Measurements from ENCODE around the gene CARS1. TPM values are rescaled to one million over a fixed set of nuclear protein-coding genes. Genes with fewer than 3 reads are reported as not detected.

The CARS1 gene
- total and polyA plus RNA-seq, 2 of the 4 experiments (the other 2 are of a cell fraction), result 72.7 to 78.3 TPM

- Histone ChIP-seq H3K27ac (ENCODE audit: insufficient read depth, low read length) (no peak overlapping the region), H2BK15ac (ENCODE audit: low read depth, low read length) (no peak overlapping the region), H4K5ac (ENCODE audit: low read depth, low read length) (no peak overlapping the region), H3K14ac (replicated peaks; ENCODE audit: low read depth, low read length) (no peak overlapping the region), H3K4ac (ENCODE audit: low read depth, low read length) (no peak overlapping the region), H3K9ac (ENCODE audit: low read depth, low read length) (no peak overlapping the region), H3K79me1 (ENCODE audit: low read depth in 1 of 2, low read length in 2 of 2) (peaks cover 0 to 6% of the 10 kb centered on the region in 2 experiments; a peak in 1 of 4 replicates), H4K91ac (ENCODE audit: insufficient read depth, low read depth, low read length) (no peak overlapping the region), H2BK5ac (ENCODE audit: low read depth, low read length, poor library complexity, severe bottlenecking) (no peak overlapping the region), H4K8ac (ENCODE audit: low read depth in 2 of 2, low read length in 2 of 2) (no peak overlapping the region), H3K36me3 (ENCODE audit: control insufficient read depth, insufficient read depth, low read length) (peaks cover 27% of the 10 kb centered on the region; the same call in 1 of the 2 replicates), H3K56ac (ENCODE audit: extremely low read depth, insufficient read depth, low read length) (no peak overlapping the region), H3K27me3 (ENCODE audit: control insufficient read depth, insufficient read depth, low read length) (0 out of 2 replicates have a peak, but pooled peaks cover 1% of the 10 kb centered on the region), H3K4me1 (ENCODE audit: control insufficient read depth, insufficient read depth, low read length) (no peaks in the 10 kb centered on the region), H3K18ac (ENCODE audit: low read depth, low read length) (no peak overlapping the region), H3K9me3 (ENCODE audit: control insufficient read depth, insufficient read depth, low read length) (no peaks in the 10 kb centered on the region), H3K4me3 (ENCODE audit: insufficient read depth, low read depth, low read length) (no peak overlapping the region), H2BK20ac (ENCODE audit: low read depth, low read length) (no peak overlapping the region), H3K4me2 (ENCODE audit: low read depth, low read length) (no peak overlapping the region), H2BK120ac (ENCODE audit: low read depth, low read length) (no peak overlapping the region), H4K20me1 (ENCODE audit: insufficient read depth, low read length) (peaks cover 8% of the 10 kb centered on the region), H3K9me1 (ENCODE audit: insufficient read depth, low read length) (no peaks in the 10 kb centered on the region), H3K23ac (ENCODE audit: low read depth, low read length) (no peak overlapping the region), H2AK5ac (ENCODE audit: low read depth, low read length) (no peak overlapping the region), H2AK9ac (replicated peaks; ENCODE audit: low read depth, low read length, poor library complexity) (peak overlapping the region; percentile 91), H2AFZ (replicated peaks; ENCODE audit: low read length, poor library complexity) (peak overlapping the region; percentile 69)
- peak; percentile 25; the same call in 1 of the 2 replicates for ATAC-seq (ENCODE audit: low read depth)
- BruUV-seq (replicated peaks), result no TSS peak
- 89% methylated on average over 8 of the region's 24 CpGs; no CpG with 5 or more reads in 1 of the 2 experiments for WGBS, 2 experiments (ENCODE audit: extremely low coverage in 2 of 2, insufficient read length in 1 of 2)
- in situ Hi-C loops (cut with MboI; ENCODE audit: low sequenced_read_pairs), result no loop called here
- intact Hi-C loops (cut with micrococcal nuclease), result no loop called here
- TF ChIP-seq RFX5 (IDR thresholded peaks at IDR 0.05; ENCODE audit: low read depth, low read length) (no peak), NFE2L2 (IDR thresholded peaks at IDR 0.05; ENCODE audit: low read depth, low read length) (peak; percentile 24; the same call in 1 of the 2 replicates)
- CTCF ChIA-PET, result no interaction called here
- DNase-seq, result peak; percentile 10
- dilution Hi-C loops (cut with HindIII; ENCODE audit: low sequenced_read_pairs, unreplicated experiment), result no loop called here
- POLR2A ChIA-PET (ENCODE audit: unreplicated experiment), result no interaction called here
Measured at GRCh38 chr11:3087821-3088800, 30.9 kb upstream of the CARS1 start.

All from IMR-90 (cell line).